CD4-positive, alpha-beta T cell treated with Interleukin-1 beta for 1 hour (primary cell): ENCODE data around the gene SF1.

Experiments used
- DNase-seq, 2 donors: peaks; one replicate each; pipeline ENCODE4 v3.0.0-alpha.2; 2020 to 2022

The SF1 gene

DNA sequence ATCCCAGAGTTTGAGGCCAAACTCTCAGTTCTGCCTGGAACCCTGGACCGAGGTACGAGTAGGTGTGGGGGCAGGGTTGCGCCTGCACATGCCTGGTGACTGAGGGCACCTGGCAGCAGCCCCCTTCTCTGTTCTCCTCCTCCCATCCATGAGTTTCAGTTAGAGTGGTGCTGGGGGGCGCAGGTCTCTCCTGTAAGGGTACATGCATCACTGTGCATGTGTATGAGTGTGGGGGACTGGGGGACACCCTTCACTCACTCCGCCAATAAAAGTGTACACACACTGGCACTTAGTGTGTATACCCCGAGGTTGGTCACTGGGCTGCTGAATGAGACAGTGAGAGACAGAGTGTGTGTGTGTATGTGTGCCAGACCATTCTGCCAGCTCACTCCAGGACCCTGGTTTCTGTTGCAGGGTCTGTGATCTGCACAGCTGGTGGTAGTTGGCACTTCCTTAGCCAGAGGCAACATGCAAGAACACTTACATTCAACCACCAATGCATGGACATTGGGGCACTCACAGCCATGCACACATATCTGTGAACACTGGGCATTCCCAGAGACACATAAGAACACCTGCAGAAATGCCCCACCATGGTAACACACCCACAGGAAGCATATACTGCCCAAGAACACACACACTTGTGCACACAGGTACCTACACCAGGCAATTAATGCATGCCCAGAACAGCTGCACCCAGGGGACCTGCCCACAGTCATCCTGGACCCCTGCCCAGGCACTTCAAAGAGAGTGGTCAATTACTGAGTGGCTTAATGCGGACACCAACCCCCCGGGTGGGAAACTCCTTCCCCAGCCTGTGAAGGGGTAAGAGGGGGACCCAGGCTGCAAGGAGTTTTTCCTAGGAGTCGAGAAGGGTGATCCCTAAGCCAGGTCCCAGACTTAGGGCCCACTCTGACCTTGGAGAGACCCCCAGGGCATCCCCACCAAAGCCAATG lies 54.2 kb downstream of the SF1 start:
- no peak for DNase-seq

DNA sequence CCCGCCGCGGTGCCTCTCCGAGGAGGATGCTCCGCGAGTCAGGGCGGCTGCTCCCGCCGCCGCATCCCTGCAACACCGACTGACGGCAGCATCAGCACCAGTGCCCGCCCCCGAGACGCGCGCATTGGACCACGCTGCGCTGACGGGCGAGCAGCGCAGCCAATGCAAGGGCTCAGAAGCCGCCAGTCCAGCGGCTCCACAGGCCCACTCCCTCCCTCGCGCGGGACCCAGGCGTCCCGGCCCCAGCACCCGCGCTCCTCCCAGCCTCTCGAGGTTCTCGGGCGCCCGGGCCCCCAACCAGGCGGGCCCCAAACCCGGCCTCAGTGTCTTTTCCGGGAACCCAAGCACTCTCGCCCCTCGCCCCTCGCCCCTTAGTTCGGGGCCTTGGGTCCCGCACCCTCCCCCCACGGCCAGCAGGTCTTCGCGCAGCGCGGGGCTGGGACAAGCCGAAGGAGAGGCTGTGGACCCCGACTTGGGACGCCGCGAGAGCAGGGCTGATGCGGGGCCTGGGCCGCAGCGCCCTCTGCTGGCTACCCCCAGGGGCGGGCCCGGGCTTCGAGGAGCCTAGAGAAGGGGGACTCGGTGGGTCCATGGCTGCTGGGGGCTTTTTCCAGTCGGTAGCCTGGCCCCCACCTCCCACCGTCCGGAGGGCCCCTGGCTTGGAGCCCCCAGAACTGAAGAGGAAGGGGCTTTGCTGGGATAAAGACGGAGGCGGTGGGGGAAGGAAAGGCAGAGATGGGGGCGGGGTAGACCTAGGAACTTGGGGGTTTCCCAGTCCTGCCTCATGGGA lies 55.0 kb downstream of the SF1 start, which contains the start of gene NRXN2:
Gene NRXN2, minus strand, starts transcription at position 81 of the 790 bp plus-strand sequence. CDS start 9,498 bp downstream, outside the sequence.
- peak; percentile 87 to 88 for DNase-seq

DNA sequence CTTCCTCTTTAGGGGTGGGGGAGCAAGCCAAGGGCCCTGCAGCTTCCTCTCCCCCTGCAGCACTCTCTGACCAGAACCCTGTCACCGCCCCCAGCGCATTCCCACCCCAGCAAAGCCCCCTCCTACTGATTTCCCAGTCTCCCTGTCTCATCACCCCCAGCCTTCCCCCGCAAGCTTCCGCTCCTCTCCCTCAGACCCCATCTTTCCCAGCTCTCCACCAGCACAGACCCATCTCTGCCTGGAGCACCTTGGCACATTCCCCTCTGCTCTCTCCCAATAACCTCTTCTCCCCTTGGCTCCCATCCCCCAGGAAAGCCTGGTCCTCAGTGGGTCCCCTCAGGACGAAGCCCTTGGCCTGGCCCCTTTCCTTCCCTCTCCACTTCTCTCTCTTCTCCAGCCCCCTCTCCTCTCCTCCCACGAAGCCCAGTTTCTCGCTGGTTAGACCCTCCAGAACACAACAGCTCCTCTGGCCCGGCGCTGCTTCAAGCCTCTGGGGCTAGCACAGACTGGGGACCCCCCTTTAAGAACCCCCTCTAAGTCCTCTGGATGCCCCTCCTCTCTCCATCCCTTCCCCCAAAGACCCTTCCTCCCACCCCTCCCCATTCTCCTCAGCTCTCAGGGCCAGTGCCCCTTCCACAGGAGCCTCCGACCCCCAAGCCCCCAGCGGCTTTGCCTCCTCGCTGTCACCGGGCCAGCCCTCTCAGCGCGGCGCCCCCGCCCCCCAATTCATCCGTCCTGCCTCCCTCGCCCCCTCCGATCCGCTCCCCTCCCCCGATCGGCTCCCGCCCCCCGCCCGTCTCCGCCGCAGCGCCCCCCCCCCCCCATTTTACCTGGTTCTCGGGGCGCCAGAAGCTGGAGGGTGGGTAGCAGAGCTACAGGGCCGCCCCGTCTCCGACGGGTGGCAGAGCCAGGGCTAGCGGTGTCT lies 55.9 kb downstream of the SF1 start:
- no peak for DNase-seq

DNA sequence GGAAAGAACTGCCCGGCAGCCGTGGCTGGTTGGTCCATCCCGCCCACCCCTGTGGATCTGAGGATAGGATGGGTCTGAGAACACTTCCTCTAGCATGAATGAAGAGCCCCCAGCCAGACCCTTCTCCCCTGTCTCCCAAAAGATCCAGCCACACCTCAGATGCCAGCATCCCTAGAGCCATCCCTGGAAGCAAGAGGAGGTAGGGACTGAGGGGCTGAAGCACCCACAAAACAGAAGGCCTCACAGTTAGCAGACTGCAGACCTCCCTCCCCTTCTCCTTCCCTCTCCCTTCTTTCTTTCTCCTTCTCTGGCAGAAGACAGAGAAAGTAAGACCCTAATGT lies 57.0 kb downstream of the SF1 start:
- DNase-seq: no peak

DNA sequence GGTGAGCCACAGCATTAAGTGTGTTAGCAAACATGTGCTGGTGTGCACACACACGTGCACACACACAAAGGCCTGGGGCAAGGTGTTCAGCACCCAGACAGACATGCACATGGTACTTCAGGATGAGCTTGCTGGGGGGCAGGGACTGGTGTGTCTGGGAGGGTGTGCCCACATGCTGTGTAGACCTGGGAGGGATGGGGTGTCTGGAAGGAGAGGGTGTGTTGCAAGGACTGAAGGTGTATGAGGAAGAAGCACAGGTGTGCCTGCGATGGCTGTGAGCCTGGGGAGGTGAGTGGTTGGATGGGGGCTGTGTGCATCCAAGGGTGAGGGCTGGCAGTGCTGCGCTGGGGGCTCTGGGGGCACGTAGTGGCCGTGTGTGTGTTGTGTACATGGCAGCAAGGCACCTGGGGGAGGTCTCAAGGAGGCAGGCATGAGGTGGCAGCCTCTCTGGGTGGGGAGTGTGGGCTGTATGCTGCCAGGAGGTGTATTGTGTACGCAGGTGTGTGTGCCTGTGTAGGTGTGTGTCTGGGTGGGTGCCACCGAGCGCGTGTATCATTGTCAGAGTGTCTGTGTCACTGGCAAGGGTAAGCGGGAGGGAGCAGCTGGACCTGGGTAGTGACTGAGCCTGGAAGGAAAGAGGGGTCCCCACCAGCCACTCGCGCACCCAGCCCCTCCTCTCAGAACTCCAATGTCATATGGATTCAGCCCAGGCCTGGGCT lies 57.5 kb downstream of the SF1 start:
- DNase-seq: no peak

DNA sequence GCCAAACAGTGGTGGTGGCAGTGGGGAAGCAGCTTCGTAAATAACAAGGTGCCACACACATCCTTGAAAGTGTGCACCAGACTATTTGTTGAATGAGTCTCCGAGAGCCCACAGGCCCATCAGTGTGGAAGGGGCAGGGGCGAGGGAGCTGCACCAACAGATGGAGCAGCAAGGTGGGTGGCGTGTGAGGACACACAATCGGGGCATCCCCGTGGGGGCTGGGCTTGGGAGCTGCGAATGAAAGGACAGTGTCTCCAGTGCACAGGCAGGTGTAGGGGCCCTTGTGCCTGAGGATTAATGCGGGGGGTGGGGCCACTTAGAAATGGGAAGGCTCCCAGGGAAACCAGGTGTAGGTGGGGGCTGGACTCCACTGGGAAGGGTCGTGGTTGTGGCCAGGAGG lies 58.2 kb downstream of the SF1 start:
- DNase-seq: no peak

DNA sequence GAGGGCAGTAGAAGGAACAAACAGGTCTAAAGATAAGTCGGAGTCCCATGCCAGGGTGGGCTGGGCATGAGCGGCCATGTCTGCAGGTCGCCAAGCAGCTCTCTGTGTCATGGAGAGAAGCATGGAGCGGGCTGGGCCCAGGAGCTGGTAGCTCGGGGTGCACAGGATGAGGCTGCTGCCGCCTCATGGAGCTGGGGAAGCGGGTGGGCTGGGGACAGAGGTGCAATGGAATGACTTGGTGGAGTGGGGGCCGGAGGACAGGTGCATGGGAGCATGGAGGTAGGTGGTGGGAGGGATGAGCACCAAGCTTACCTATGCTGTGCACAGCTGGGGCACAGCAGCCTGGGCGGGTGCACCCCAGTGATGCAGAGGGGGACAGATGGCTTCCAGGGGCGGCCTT lies 58.9 kb downstream of the SF1 start:
- no peak for DNase-seq

DNA sequence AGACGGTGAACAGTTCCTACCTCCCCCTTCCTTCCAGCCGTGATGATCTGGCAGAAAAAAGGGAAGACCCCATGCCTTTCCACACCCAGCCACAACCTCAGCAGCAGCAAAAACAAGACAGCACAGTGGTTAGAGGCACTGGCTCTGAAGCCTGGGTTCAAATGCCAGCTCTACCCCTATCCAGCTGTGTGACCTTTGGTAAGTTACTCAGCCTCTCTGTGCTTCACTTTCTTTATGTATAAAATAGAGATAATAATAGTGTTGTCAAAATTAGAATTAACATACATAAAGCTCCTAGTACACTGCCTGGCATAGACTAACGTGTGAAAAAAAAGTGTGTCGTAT lies 59.6 kb downstream of the SF1 start:
- no peak for DNase-seq

DNA sequence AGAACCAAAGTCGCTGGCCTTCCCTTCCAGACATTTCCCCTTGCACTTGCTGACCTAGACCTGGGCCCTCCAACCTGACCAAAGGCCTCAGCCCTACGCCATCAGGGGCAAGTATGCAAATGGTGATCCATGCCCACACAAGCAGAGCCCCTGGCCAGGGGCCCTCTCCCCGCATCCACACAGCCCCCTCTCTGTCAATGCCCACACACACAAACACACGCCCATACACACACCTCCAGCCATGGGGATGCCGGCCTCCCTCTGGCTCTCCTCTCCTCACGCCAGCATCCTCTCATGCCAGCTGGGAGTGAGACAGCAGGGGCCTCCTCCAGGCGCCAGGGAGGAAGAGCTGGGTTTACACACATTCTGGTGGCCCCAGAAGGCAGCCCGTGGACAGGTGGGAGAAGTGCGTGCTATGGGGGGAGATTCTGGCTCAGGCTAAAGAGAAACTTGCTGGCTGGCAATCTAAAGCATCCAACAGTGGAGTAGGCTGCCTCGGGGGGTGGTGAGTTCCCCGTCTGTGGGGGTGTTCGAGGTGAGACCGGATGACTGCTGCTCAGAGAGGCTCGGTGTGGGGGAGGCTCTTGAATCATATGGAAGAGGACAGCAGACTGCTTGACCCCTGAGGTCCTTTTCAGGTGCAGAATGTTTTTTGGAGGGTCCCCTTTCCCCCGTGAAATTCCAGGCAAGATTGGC lies 60.1 kb downstream of the SF1 start:
- DNase-seq: no peak

DNA sequence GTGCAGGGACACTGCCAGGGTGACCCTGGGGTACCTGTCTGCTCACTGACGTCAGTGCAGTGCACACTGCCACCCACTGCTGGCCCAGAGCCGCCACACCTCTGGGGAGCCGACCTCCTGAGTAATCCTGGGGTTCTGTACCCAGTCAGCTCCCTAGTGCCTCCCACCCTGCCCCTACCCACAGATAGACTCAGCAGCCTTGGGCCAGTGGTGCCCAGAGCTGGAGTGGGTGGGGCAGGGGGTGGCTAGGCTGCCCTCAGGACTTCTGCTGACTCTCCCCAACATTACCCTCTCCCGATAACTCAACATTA lies 61.1 kb downstream of the SF1 start:
- DNase-seq: no peak

DNA sequence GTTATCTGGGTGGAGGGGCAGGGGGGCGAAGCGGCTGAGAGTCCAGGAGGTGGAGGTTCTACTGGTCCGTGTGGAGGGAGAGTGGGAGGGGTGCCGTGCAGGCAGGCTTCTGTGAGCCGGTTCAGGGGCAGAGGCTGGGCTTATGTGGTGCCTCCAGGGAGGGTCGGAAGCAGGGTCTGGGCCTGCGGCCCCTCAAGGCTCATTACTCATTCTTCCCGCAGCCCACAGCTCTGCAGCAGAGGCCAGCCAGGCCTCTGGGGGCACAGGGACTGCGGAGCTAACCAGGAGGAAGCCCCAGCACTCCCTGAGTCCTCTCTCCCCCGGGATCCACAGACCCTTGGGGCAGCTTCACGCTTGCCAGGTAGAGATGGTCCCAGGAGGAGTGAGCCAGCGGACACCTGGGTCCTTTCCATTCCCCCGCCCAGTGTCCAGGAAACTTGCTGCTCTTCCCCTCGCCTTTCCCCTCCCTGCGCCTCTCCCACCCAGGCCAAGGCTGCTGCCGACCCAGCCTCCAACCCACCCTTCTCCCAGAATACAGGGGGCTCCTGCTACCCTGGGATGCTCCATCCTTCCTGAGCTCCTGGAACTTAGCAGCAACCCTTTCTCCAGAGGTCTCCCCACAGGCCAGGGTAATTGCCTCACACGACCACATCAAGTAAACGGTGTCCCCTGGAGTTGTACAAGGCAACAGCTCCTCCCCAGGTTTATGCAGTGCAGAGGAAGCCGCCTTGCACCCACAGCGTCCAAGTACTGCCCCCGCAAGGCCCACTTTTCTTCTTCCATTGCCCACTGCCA lies 61.7 kb downstream of the SF1 start:
- no peak for DNase-seq

DNA sequence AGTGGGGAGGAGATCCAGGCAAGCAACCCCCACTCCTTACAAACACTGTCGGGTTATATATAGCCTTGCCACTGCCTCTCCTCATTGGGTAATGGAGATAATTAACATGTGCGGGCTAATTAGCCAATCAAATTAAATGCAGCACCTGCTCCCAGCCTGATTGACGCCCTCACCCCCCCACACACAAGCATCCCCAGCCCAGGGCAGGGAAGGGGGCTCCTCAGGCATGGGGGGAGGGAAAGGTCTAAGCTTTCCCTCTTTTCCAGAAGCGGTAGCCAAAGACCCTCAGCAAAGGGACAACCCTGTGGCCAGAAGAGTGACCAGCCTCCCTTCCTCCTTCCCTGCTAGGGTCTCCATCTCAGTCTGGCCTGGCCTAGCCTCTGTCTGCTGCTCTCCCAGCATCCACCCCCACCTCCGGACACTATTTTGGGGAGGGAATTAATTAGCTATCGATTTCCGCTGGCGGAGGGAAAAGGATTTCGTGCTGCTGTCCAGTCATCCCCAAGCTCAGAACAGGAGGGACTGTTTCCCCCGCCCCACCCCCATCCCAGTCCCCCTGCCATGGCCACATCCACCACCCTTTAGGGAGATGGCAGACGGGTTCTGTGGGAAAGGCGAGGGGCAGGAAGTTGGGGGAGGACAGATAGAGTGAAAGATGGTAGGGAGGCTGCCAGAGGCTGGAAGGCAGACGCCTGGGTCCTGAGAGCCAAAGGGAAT lies 62.4 kb downstream of the SF1 start:
- DNase-seq: no peak

DNA sequence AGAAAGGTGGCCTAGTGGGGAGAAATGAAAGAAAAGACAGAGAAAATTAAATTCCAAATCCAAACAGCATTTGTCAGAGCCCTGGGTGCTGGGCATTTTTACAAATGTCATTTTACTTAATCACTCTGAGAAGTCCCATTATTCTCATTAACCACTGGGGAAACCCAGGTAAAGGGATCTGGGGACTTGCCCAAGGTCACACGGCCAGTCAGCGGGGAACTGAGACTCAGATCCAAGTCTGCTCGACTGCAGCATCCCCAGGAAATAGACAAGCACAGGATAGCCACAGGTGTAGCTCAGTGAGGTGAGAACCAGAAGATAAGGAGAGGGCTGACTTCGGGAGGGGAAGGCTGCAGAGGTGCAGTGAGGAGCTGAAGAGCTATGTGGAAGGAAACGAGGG lies 63.2 kb downstream of the SF1 start:
- DNase-seq: no peak

DNA sequence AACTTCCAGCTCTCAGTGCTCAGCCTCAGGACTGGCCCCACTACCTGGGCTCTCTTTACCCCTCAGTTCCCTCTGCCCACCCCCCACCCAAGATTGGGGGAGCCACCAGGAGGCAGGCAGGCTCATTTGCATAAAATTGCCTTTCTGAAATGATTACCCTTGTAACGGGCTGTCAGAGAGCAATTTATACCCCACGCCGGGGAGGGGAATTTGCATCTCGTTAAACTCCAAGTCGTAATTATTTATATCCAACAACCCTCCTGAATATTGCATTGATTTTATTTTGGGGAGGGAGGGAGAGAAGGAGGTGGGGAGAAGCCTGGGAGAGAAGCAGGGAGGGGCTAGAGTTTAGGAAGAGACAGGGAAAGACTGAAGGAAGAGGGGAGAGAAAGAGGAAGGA lies 63.7 kb downstream of the SF1 start:
- no peak for DNase-seq
